Measurements from ENCODE around the gene TNFRSF13B.

DNA sequence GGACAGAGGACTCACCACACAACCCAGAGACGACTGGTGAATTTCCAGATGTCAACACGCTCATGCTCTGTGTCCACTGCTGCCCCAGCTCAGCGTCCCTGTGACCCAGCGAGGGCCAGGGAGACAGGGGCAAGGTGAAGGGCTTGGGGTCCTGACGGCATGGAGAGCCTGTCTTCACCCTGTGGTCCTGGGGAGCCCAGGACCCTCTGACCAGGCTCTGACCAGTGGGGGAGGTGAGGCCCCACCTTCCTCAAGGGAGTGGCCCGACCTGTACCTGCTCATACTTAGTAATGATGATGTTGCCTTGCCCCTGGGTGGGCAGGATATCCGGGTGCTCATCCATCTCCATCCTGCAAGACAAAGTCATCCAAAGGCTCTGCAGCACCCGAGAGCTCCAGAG lies 39.8 kb downstream of the TNFRSF13B start:
- TF ChIP-seq, protein P1, sequence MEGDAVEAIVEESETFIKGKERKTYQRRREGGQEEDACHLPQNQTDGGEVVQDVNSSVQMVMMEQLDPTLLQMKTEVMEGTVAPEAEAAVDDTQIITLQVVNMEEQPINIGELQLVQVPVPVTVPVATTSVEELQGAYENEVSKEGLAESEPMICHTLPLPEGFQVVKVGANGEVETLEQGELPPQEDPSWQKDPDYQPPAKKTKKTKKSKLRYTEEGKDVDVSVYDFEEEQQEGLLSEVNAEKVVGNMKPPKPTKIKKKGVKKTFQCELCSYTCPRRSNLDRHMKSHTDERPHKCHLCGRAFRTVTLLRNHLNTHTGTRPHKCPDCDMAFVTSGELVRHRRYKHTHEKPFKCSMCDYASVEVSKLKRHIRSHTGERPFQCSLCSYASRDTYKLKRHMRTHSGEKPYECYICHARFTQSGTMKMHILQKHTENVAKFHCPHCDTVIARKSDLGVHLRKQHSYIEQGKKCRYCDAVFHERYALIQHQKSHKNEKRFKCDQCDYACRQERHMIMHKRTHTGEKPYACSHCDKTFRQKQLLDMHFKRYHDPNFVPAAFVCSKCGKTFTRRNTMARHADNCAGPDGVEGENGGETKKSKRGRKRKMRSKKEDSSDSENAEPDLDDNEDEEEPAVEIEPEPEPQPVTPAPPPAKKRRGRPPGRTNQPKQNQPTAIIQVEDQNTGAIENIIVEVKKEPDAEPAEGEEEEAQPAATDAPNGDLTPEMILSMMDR (IDR thresholded peaks at IDR 0.05): no peak
- TF ChIP-seq POLR2A (IDR thresholded peaks at IDR 0.05) (no peak), POLR2AphosphoS5 (IDR thresholded peaks at IDR 0.05) (no peak)
